ENCODE measurements around the gene SLC22A3. TPM values are rescaled to one million over a fixed set of nuclear protein-coding genes. Genes with fewer than 3 reads are reported as not detected.

The SLC22A3 gene
- total RNA-seq, 1 experiment from 2014 or later = 2.9 TPM

- no peak for DNase-seq (ENCODE audit: low spot score)
Observed at GRCh38 chr6:160412993-160413392, 64.8 kb downstream of the SLC22A3 start.

GRCh38 chr6:160417146-160417545 is 69.0 kb downstream of the SLC22A3 start:
- DNase-seq (ENCODE audit: low spot score) = no peak

- no peak for DNase-seq (ENCODE audit: low spot score)
Observed at GRCh38 chr6:160417550-160417949, 69.4 kb downstream of the SLC22A3 start.

GRCh38 chr6:160418370-160418769 is 70.2 kb downstream of the SLC22A3 start:
- peak; percentile 18 for DNase-seq (ENCODE audit: low spot score)

- DNase-seq (ENCODE audit: low spot score) = no peak
Observed at GRCh38 chr6:160419488-160419887, 71.3 kb downstream of the SLC22A3 start.

- no peak for DNase-seq (ENCODE audit: low spot score)
Observed at GRCh38 chr6:160420253-160420968, 72.2 kb downstream of the SLC22A3 start.

- DNase-seq (ENCODE audit: low spot score) = no peak
Observed at GRCh38 chr6:160420969-160421556, 72.9 kb downstream of the SLC22A3 start.

- no peak for DNase-seq (ENCODE audit: low spot score)
Observed at GRCh38 chr6:160421854-160422253, 73.7 kb downstream of the SLC22A3 start.

GRCh38 chr6:160424256-160424655 is 76.1 kb downstream of the SLC22A3 start:
- peak; percentile 4 for DNase-seq (ENCODE audit: low spot score)

- DNase-seq (ENCODE audit: low spot score) = no peak
Observed at GRCh38 chr6:160426136-160426535, 78.0 kb downstream of the SLC22A3 start.

- DNase-seq (ENCODE audit: low spot score) = no peak
Observed at GRCh38 chr6:160427312-160428068, 79.3 kb downstream of the SLC22A3 start.

GRCh38 chr6:160428069-160428430 is 79.9 kb downstream of the SLC22A3 start:
- DNase-seq (ENCODE audit: low spot score) = no peak

- DNase-seq (ENCODE audit: low spot score) = no peak
Observed at GRCh38 chr6:160428818-160429619, 80.8 kb downstream of the SLC22A3 start.

GRCh38 chr6:160429620-160429895 is 81.4 kb downstream of the SLC22A3 start:
- DNase-seq (ENCODE audit: low spot score) = no peak

- no peak for DNase-seq (ENCODE audit: low spot score)
Observed at GRCh38 chr6:160430203-160430602, 82.0 kb downstream of the SLC22A3 start.

GRCh38 chr6:160430751-160431150 is 82.6 kb downstream of the SLC22A3 start:
- no peak for DNase-seq (ENCODE audit: low spot score)

GRCh38 chr6:160431226-160431625 is 83.0 kb downstream of the SLC22A3 start:
- DNase-seq (ENCODE audit: low spot score) = no peak

GRCh38 chr6:160431791-160432404 is 83.7 kb downstream of the SLC22A3 start:
- no peak for DNase-seq (ENCODE audit: low spot score)

GRCh38 chr6:160435935-160436334 is 87.8 kb downstream of the SLC22A3 start:
- DNase-seq (ENCODE audit: low spot score) = no peak

- no peak for DNase-seq (ENCODE audit: low spot score)
Observed at GRCh38 chr6:160437154-160437553, 89.0 kb downstream of the SLC22A3 start.

GRCh38 chr6:160437775-160438174 is 89.6 kb downstream of the SLC22A3 start:
- no peak for DNase-seq (ENCODE audit: low spot score)

GRCh38 chr6:160438481-160438880 is 90.3 kb downstream of the SLC22A3 start:
- DNase-seq (ENCODE audit: low spot score) = no peak

Data from HT-29 (cell line).